ENCODE measurements around the gene KLHL3.

DNA sequence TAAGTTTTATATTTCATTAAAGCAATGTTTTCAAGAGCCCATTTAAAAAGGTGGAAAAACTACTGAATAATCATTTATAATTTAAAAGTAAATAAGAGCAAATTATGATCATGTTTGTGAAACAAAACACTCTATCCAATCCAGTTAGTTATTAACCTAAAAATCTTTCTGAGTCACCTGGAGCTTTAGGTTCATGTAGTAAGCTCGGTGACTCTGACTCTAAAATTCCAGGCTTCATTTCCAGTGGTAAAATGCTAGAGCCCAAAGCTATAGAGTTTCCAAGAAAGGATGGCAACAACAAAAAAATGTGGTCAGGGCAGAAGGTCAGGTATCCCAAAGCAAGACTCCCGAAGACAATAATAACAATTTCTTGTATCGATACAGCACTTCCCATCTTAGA is 160.7 kb downstream of the KLHL3 start:
- TF ChIP-seq, protein P1, sequence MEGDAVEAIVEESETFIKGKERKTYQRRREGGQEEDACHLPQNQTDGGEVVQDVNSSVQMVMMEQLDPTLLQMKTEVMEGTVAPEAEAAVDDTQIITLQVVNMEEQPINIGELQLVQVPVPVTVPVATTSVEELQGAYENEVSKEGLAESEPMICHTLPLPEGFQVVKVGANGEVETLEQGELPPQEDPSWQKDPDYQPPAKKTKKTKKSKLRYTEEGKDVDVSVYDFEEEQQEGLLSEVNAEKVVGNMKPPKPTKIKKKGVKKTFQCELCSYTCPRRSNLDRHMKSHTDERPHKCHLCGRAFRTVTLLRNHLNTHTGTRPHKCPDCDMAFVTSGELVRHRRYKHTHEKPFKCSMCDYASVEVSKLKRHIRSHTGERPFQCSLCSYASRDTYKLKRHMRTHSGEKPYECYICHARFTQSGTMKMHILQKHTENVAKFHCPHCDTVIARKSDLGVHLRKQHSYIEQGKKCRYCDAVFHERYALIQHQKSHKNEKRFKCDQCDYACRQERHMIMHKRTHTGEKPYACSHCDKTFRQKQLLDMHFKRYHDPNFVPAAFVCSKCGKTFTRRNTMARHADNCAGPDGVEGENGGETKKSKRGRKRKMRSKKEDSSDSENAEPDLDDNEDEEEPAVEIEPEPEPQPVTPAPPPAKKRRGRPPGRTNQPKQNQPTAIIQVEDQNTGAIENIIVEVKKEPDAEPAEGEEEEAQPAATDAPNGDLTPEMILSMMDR (conservative IDR thresholded peaks at IDR 0.05; ENCODE audit: low read depth in 2 of 2), result no peak
- no peak for TF ChIP-seq EZH2 (IDR thresholded peaks at IDR 0.05; ENCODE audit: low read depth, unreplicated experiment)
- TF ChIP-seq POLR2AphosphoS5 (IDR thresholded peaks at IDR 0.05; ENCODE audit: low read depth), result no peak
- TF ChIP-seq EZH2phosphoT487 (IDR thresholded peaks at IDR 0.05; ENCODE audit: unreplicated experiment), result no peak
- TF ChIP-seq, protein P2, sequence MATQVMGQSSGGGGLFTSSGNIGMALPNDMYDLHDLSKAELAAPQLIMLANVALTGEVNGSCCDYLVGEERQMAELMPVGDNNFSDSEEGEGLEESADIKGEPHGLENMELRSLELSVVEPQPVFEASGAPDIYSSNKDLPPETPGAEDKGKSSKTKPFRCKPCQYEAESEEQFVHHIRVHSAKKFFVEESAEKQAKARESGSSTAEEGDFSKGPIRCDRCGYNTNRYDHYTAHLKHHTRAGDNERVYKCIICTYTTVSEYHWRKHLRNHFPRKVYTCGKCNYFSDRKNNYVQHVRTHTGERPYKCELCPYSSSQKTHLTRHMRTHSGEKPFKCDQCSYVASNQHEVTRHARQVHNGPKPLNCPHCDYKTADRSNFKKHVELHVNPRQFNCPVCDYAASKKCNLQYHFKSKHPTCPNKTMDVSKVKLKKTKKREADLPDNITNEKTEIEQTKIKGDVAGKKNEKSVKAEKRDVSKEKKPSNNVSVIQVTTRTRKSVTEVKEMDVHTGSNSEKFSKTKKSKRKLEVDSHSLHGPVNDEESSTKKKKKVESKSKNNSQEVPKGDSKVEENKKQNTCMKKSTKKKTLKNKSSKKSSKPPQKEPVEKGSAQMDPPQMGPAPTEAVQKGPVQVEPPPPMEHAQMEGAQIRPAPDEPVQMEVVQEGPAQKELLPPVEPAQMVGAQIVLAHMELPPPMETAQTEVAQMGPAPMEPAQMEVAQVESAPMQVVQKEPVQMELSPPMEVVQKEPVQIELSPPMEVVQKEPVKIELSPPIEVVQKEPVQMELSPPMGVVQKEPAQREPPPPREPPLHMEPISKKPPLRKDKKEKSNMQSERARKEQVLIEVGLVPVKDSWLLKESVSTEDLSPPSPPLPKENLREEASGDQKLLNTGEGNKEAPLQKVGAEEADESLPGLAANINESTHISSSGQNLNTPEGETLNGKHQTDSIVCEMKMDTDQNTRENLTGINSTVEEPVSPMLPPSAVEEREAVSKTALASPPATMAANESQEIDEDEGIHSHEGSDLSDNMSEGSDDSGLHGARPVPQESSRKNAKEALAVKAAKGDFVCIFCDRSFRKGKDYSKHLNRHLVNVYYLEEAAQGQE (IDR thresholded peaks at IDR 0.05; ENCODE audit: unreplicated experiment), result no peak
- no peak for TF ChIP-seq ZNF114 (CRISPR knock-in tag; IDR thresholded peaks at IDR 0.05)
- no peak for TF ChIP-seq STAT1 (IDR thresholded peaks at IDR 0.05; ENCODE audit: unreplicated experiment)
- TF ChIP-seq CREB1 (CRISPR knock-in tag; IDR thresholded peaks at IDR 0.05; ENCODE audit: low read depth), result no peak
- TF ChIP-seq JUNB (IDR thresholded peaks at IDR 0.05; ENCODE audit: unreplicated experiment), result no peak
- TF ChIP-seq, protein P3, sequence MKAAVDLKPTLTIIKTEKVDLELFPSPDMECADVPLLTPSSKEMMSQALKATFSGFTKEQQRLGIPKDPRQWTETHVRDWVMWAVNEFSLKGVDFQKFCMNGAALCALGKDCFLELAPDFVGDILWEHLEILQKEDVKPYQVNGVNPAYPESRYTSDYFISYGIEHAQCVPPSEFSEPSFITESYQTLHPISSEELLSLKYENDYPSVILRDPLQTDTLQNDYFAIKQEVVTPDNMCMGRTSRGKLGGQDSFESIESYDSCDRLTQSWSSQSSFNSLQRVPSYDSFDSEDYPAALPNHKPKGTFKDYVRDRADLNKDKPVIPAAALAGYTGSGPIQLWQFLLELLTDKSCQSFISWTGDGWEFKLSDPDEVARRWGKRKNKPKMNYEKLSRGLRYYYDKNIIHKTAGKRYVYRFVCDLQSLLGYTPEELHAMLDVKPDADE (IDR thresholded peaks at IDR 0.05), result no peak

Measured in GM23338 (cell line).